ENCODE results near the gene GTSE1. TPM values are rescaled to one million over a fixed set of nuclear protein-coding genes. Genes with fewer than 3 reads are reported as not detected.

Gene GTSE1
- total and polyA plus RNA-seq, 2 donors (not counting 1 experiment from before 2014, with no cell fraction given) = 2.0 to 3.6 TPM

GRCh38 chr22:46368422-46368821 lies 71.8 kb downstream of the GTSE1 start:
- Histone ChIP-seq H3K36me3 (ENCODE audit: control insufficient read depth, insufficient read depth, low read length) (no peaks in the 10 kb centered on the region), H3K27me3 (ENCODE audit: control insufficient read depth, insufficient read depth, low read length) (no peaks in the 10 kb centered on the region), H3K9me3 (ENCODE audit: control insufficient read depth, insufficient read depth, low read depth, low read length) (no peaks in the 10 kb centered on the region), H4K20me1 (ENCODE audit: control insufficient read depth, extremely low read depth, insufficient read depth, low read length) (no peaks in the 10 kb centered on the region), H3K4me1 (ENCODE audit: control insufficient read depth, extremely low read depth, insufficient read depth, low read length) (no peaks in the 10 kb centered on the region), H3K9ac (ENCODE audit: insufficient read depth, low read length) (no peak overlapping the region), H3K79me2 (ENCODE audit: control insufficient read depth, insufficient read depth, low read length) (no peaks in the 10 kb centered on the region), H3K4me2 (ENCODE audit: extremely low read depth, insufficient read depth, low read length) (no peak overlapping the region), H3K4me3 (replicated peaks in 1 of 4; ENCODE audit: control extremely low read depth in 1 of 4, insufficient read depth in 1 of 4, low read depth in 3 of 4, low read length in 4 of 4) (no peak overlapping the region), H3K27ac (ENCODE audit: insufficient read depth, low read length) (no peak overlapping the region), H2AFZ (ENCODE audit: low read length) (no peak overlapping the region)
- no peak for DNase-seq (ENCODE audit: low read depth in 2 of 2)
- TF ChIP-seq CTCF (conservative IDR thresholded peaks at IDR 0.05 in 1 of 2, IDR thresholded peaks at IDR 0.05 in 1 of 2; ENCODE audit: low read depth in 1 of 2, low read length in 2 of 2) = no peak
- no peak for TF ChIP-seq EZH2 (IDR thresholded peaks at IDR 0.05; ENCODE audit: low read length, missing control alignments)

GRCh38 chr22:46368871-46369715 lies 72.4 kb downstream of the GTSE1 start:
- no peak overlapping the region for H3K27ac ChIP-seq (ENCODE audit: insufficient read depth, low read length)
- no peak overlapping the region for H3K9ac ChIP-seq (ENCODE audit: insufficient read depth, low read length)
- no peak for DNase-seq (ENCODE audit: low read depth in 2 of 2)
- no peaks in the 10 kb centered on the region for H3K9me3 ChIP-seq (ENCODE audit: control insufficient read depth, insufficient read depth, low read depth, low read length)
- no peaks in the 10 kb centered on the region for H3K27me3 ChIP-seq (ENCODE audit: control insufficient read depth, insufficient read depth, low read length)
- no peaks in the 10 kb centered on the region for H3K36me3 ChIP-seq (ENCODE audit: control insufficient read depth, insufficient read depth, low read length)
- no peak overlapping the region for H2AFZ ChIP-seq (ENCODE audit: low read length)
- no peak for TF ChIP-seq CTCF (conservative IDR thresholded peaks at IDR 0.05 in 1 of 2, IDR thresholded peaks at IDR 0.05 in 1 of 2; ENCODE audit: low read depth in 1 of 2, low read length in 2 of 2)
- TF ChIP-seq EZH2 (IDR thresholded peaks at IDR 0.05; ENCODE audit: low read length, missing control alignments) = no peak
- no peak overlapping the region for H3K4me2 ChIP-seq (ENCODE audit: extremely low read depth, insufficient read depth, low read length)
- H3K79me2 ChIP-seq (ENCODE audit: control insufficient read depth, insufficient read depth, low read length) = no peaks in the 10 kb centered on the region
- no peaks in the 10 kb centered on the region for H3K4me1 ChIP-seq (ENCODE audit: control insufficient read depth, extremely low read depth, insufficient read depth, low read length)
- no peak overlapping the region for H3K4me3 ChIP-seq (replicated peaks in 1 of 4; ENCODE audit: control extremely low read depth in 1 of 4, insufficient read depth in 1 of 4, low read depth in 3 of 4, low read length in 4 of 4)
- H4K20me1 ChIP-seq (ENCODE audit: control insufficient read depth, extremely low read depth, insufficient read depth, low read length) = no peaks in the 10 kb centered on the region

DNA sequence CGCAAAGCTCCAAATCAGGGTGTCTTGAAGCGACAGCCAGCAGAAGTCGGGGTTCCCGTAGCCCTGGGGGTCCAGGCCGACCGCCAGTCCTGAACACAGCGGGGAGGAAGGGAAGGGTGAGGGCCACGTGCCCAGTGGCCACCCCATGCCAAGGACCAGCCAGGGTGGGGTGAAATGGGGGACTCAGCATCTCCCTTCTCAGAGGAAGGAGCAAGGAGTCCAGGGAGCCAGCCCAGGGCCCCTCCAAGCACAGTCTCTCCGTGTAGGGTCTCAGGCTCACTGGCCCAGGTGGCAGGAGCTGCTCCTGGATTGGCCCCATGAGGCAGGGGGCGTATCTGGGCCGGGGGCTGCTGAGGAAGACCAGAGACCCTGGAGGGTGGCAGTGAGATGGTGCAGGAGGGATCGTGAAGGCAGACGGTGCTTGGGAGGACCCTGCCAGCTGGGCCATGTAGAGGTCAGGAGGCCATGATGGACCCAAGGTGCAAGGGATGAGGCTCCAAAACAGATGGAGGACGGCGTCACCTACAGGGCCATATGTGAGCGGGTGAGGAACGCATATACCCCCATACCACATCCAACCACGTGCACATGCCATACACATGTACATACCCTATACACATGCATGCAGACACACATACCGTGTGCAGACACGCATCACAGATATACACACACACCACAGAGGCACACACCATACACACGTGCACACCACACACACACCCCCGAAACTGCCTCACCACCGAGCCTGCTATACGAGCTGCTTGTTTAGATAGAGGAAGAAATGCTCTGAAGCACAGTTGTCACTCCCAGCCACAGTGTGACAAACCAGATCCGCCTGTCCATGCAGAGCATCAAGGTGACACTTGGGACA lies 73.3 kb downstream of the GTSE1 start:
- Histone ChIP-seq H3K9ac (ENCODE audit: insufficient read depth, low read length) (no peak overlapping the region), H3K4me3 (replicated peaks in 1 of 4; ENCODE audit: control extremely low read depth in 1 of 4, insufficient read depth in 1 of 4, low read depth in 3 of 4, low read length in 4 of 4) (no peak overlapping the region), H3K27ac (ENCODE audit: insufficient read depth, low read length) (no peak overlapping the region), H3K4me2 (ENCODE audit: extremely low read depth, insufficient read depth, low read length) (no peak overlapping the region), H3K27me3 (ENCODE audit: control insufficient read depth, insufficient read depth, low read length) (no peaks in the 10 kb centered on the region), H3K79me2 (ENCODE audit: control insufficient read depth, insufficient read depth, low read length) (no peaks in the 10 kb centered on the region), H3K9me3 (ENCODE audit: control insufficient read depth, insufficient read depth, low read depth, low read length) (no peaks in the 10 kb centered on the region), H3K4me1 (ENCODE audit: control insufficient read depth, extremely low read depth, insufficient read depth, low read length) (no peaks in the 10 kb centered on the region), H2AFZ (ENCODE audit: low read length) (no peak overlapping the region), H4K20me1 (ENCODE audit: control insufficient read depth, extremely low read depth, insufficient read depth, low read length) (no peaks in the 10 kb centered on the region), H3K36me3 (ENCODE audit: control insufficient read depth, insufficient read depth, low read length) (no peaks in the 10 kb centered on the region)
- no peak for TF ChIP-seq EZH2 (IDR thresholded peaks at IDR 0.05; ENCODE audit: low read length, missing control alignments)
- no peak for TF ChIP-seq CTCF (conservative IDR thresholded peaks at IDR 0.05 in 1 of 2, IDR thresholded peaks at IDR 0.05 in 1 of 2; ENCODE audit: low read depth in 1 of 2, low read length in 2 of 2)
- DNase-seq (ENCODE audit: low read depth in 2 of 2) = no peak

All from fibroblast of lung (primary cell).